Neural cell (in vitro differentiated cells): ENCODE results near the gene PABPN1L. TPM values are rescaled to one million over a fixed set of nuclear protein-coding genes. Genes with fewer than 3 reads are reported as not detected.

Experiments
- H2AFZ ChIP-seq: fragments of 200-600, 300-800 bp; sonication (generic), shearing (Covaris generic); 2 replicates; pipeline ENCODE4 v1.6.0; 2014; ENCODE audit warnings: low read depth, mild to moderate bottlenecking, antibody characterized with exemption, low read length, moderate library complexity
- H3F3A ChIP-seq: fragments of 200-600 bp; shearing (Covaris generic); 2 replicates; pipeline ENCODE4 v1.6.1; 2016; ENCODE audit warnings: mild to moderate bottlenecking, moderate library complexity, mixed read lengths, antibody characterized with exemption, low read length; ENCODE audit not compliant: insufficient read depth, poor library complexity, severe bottlenecking
- H3K27ac ChIP-seq: fragments of 200-600, 300-800 bp; sonication (generic), shearing (Covaris generic); 2 replicates; pipeline ENCODE4 v1.5.1; 2014; ENCODE audit warnings: mild to moderate bottlenecking, low read length, moderate library complexity
- H3K27me3 ChIP-seq: fragments of 300-800, 200-600 bp; sonication (generic), shearing (Covaris generic); 2 replicates; pipeline ENCODE4 v1.6.0; 2014; ENCODE audit warnings: mild to moderate bottlenecking, low read depth, low read length, moderate library complexity; ENCODE audit not compliant: insufficient read depth
- H3K36me3 ChIP-seq: fragments of 300-800, 200-600 bp; sonication (generic), shearing (Covaris generic); 2 replicates; pipeline ENCODE4 v1.5.1; 2014; ENCODE audit warnings: mild to moderate bottlenecking, antibody characterized with exemption, low read length, moderate library complexity; ENCODE audit not compliant: insufficient read depth
- H3K4me2 ChIP-seq: fragments of 300-800, 200-600 bp; sonication (generic), shearing (Covaris generic); 2 replicates; pipeline ENCODE4 v1.6.0; 2014; ENCODE audit warnings: mild to moderate bottlenecking, low read length
- H3K4me3 ChIP-seq: fragments of 300-800, 200-600 bp; sonication (generic), shearing (Covaris generic); 2 replicates; pipeline ENCODE4 v1.5.1; 2014; ENCODE audit warnings: mild to moderate bottlenecking, low read length, moderate library complexity
- H3K79me2 ChIP-seq: fragments of 200-600 bp; shearing (Covaris generic); replicated peaks from 2 replicates; pipeline ENCODE4 v1.6.0; 2014; ENCODE audit warnings: mild to moderate bottlenecking, low read length, moderate library complexity; ENCODE audit not compliant: insufficient read depth
- H3K9ac ChIP-seq: fragments of 300-800, 200-600 bp; sonication (generic), shearing (Covaris generic); 2 replicates; pipeline ENCODE4 v1.6.1; 2016; ENCODE audit warnings: mild to moderate bottlenecking, low read length, mixed read lengths
- H3K9me2 ChIP-seq: fragments of 200-600 bp; shearing (Covaris generic); 2 replicates; pipeline ENCODE4 v1.6.1; 2016; ENCODE audit warnings: mild to moderate bottlenecking, low read length, mixed read lengths; ENCODE audit not compliant: insufficient read depth
- H3K9me3 ChIP-seq: fragments of 200-600, 300-800 bp; sonication (generic), shearing (Covaris generic); 2 replicates; pipeline ENCODE4 v1.6.1; 2016; ENCODE audit warnings: mild to moderate bottlenecking, mixed run types, low read length, moderate library complexity, mixed read lengths
- H4K20me1 ChIP-seq: fragments of 200-600 bp; shearing (Covaris generic); 2 replicates; pipeline ENCODE4 v1.6.1; 2016; ENCODE audit warnings: mild to moderate bottlenecking, mixed run types; ENCODE audit not compliant: insufficient read depth
- CTCF ChIP-seq: fragments of 450-650 bp; IDR thresholded peaks from 2 replicates; pipeline ENCODE4 v1.5.1; 2014; ENCODE audit warnings: antibody characterized with exemption, mild to moderate bottlenecking, moderate library complexity; ENCODE audit not compliant: poor library complexity, severe bottlenecking
- EP300 ChIP-seq: fragments of 450-650 bp; conservative IDR thresholded peaks from 2 replicates; pipeline ENCODE4 v1.6.1; 2014; ENCODE audit warnings: antibody characterized with exemption, mild to moderate bottlenecking, moderate library complexity; ENCODE audit not compliant: poor library complexity, severe bottlenecking
- EZH2 ChIP-seq: fragments of 200-600, 300-800 bp; shearing (Covaris generic), sonication (generic); IDR thresholded peaks from 2 replicates; pipeline ENCODE4 v1.6.1; 2014; ENCODE audit warnings: antibody characterized with exemption, low read length, borderline replicate concordance, mild to moderate bottlenecking; ENCODE audit not compliant: insufficient read depth, poor library complexity, severe bottlenecking
- MXI1 ChIP-seq: fragments of 450-650 bp; conservative IDR thresholded peaks from 2 replicates; pipeline ENCODE4 v1.6.1; 2014; ENCODE audit warnings: antibody characterized with exemption, mild to moderate bottlenecking; ENCODE audit not compliant: poor library complexity, severe bottlenecking
- POLR2AphosphoS5 ChIP-seq: IDR thresholded peaks from 2 replicates; pipeline ENCODE4 v1.6.1; 2012
- RAD21 ChIP-seq: fragments of 450-650 bp; conservative IDR thresholded peaks from 2 replicates; pipeline ENCODE4 v1.6.1; 2014; ENCODE audit warnings: antibody characterized with exemption, mild to moderate bottlenecking, moderate library complexity
- REST ChIP-seq: IDR thresholded peaks from 2 replicates; pipeline ENCODE4 v1.6.1; 2012; ENCODE audit warnings: borderline replicate concordance
- SMC3 ChIP-seq: fragments of 450-650 bp; conservative IDR thresholded peaks from 2 replicates; pipeline ENCODE4 v1.6.1; 2014; ENCODE audit warnings: antibody characterized with exemption, mild to moderate bottlenecking, moderate library complexity; ENCODE audit not compliant: poor library complexity
- TAF1 ChIP-seq: IDR thresholded peaks from 2 replicates; pipeline ENCODE4 v1.6.1; 2012; ENCODE audit warnings: low read depth
- polyA plus RNA-seq: library from polyadenylated mRNA; depleted of rRNA; stranded (reverse); fragments of >200 nt; gene quantifications from 2 replicates; pipeline ENCODE4 v1.2.3, GENCODE V29; 2014

PABPN1L gene
- polyA plus RNA-seq, 1 donor from 2014 or later = 0.20 TPM

GRCh38 chr16:88815227-88815626, 51.2 kb downstream of the PABPN1L start:
- Histone ChIP-seq H3K9ac (no peak overlapping the region), H2AFZ (no peak overlapping the region), H3K79me2 (no peaks in the 10 kb centered on the region), H3K9me3 (no peaks in the 10 kb centered on the region), H3K36me3 (no peaks in the 10 kb centered on the region), H3K4me2 (no peak overlapping the region), H3K4me3 (no peak overlapping the region), H3K9me2 (no peaks in the 10 kb centered on the region), H3K27me3 (no peaks in the 10 kb centered on the region), H4K20me1 (no peaks in the 10 kb centered on the region), H3F3A (no peaks in the 10 kb centered on the region), H3K27ac (no peak overlapping the region)
- TF ChIP-seq POLR2AphosphoS5 = no peak
- TF ChIP-seq TAF1 = no peak
- TF ChIP-seq EZH2 = no peak
- TF ChIP-seq RAD21 = no peak
- TF ChIP-seq SMC3 = no peak
- TF ChIP-seq REST = no peak
- TF ChIP-seq MXI1 = no peak
- TF ChIP-seq CTCF = no peak
- no peak for TF ChIP-seq EP300

- TF ChIP-seq POLR2AphosphoS5 (no peak), EZH2 (no peak), MXI1 (no peak), EP300 (no peak), SMC3 (no peak), RAD21 (no peak), CTCF (no peak), TAF1 (no peak), REST (no peak)
- H3K79me2 ChIP-seq = no peaks in the 10 kb centered on the region
- H3K27ac ChIP-seq = no peak overlapping the region
- no peak overlapping the region for H2AFZ ChIP-seq
- no peaks in the 10 kb centered on the region for H3K36me3 ChIP-seq
- no peaks in the 10 kb centered on the region for H3K9me2 ChIP-seq
- H3K9ac ChIP-seq = no peak overlapping the region
- no peak overlapping the region for H3K4me2 ChIP-seq
- H3K4me3 ChIP-seq = no peak overlapping the region
- no peaks in the 10 kb centered on the region for H3K9me3 ChIP-seq
- H4K20me1 ChIP-seq = no peaks in the 10 kb centered on the region
- H3F3A ChIP-seq = no peaks in the 10 kb centered on the region
- H3K27me3 ChIP-seq = no peaks in the 10 kb centered on the region
Observed at GRCh38 chr16:88814144-88814502, 52.3 kb downstream of the PABPN1L start.
